Measurements from ENCODE around the gene PADI1. TPM values are rescaled to one million over a fixed set of nuclear protein-coding genes. Genes with fewer than 3 reads are reported as not detected.

The PADI1 gene
- total and polyA plus RNA-seq, 10 donors = 0.03 to 0.76 (median 0.31) TPM; not detected in 4

- peaks cover 0 to 16% (median 10%) of the 10 kb centered on the region in 8 donors for H3K9me3 ChIP-seq
- 68 to 93% (median 90%) methylated on average over 2 of the region's 2 CpGs for WGBS, 5 donors
- peaks cover 0 to 25% (median 8%) of the 10 kb centered on the region in 6 donors for H3K4me1 ChIP-seq
- no peak overlapping the region for H3K27ac ChIP-seq
- H3K27me3 ChIP-seq (replicated peaks in 1 of 7) = no peaks in the 10 kb centered on the region
- H3K36me3 ChIP-seq = no peaks in the 10 kb centered on the region
- no peak for DNase-seq
- no peak for TF ChIP-seq POLR2AphosphoS5 (IDR thresholded peaks at IDR 0.05)
- no peak for TF ChIP-seq POLR2A (IDR thresholded peaks at IDR 0.05)
- no peak for TF ChIP-seq CTCF (IDR thresholded peaks at IDR 0.05 in 8 of 11, conservative IDR thresholded peaks at IDR 0.05 in 3 of 11)
- intact Hi-C loops (cut with DNase I; ENCODE audit: low total_unique reads) = no loop called here
- H3K4me3 ChIP-seq = no peak overlapping the region
These were observed 15.3 kb upstream of the PADI1 start for GRCh38 chr1:17189632-17189990.

- H3K36me3 ChIP-seq = no peaks in the 10 kb centered on the region
- peaks cover 0 to 16% (median 10%) of the 10 kb centered on the region in 8 donors for H3K9me3 ChIP-seq
- H3K4me1 ChIP-seq = peaks cover 0 to 18% (median 6%) of the 10 kb centered on the region in 6 donors
- no peaks in the 10 kb centered on the region for H3K27me3 ChIP-seq (replicated peaks in 1 of 7)
- no peak for DNase-seq
- no peak for TF ChIP-seq CTCF (IDR thresholded peaks at IDR 0.05 in 8 of 11, conservative IDR thresholded peaks at IDR 0.05 in 3 of 11)
- peak in 1 of 3 donors; percentile 9 for TF ChIP-seq POLR2AphosphoS5 (IDR thresholded peaks at IDR 0.05)
- no peak for TF ChIP-seq POLR2A (IDR thresholded peaks at IDR 0.05)
- 87 to 94% (median 90%) methylated on average over 12 to 15 of the region's 15 CpGs for WGBS, 5 donors
- intact Hi-C loops (cut with DNase I; ENCODE audit: low total_unique reads) = no loop called here
- H3K27ac ChIP-seq = peak overlapping the region in 1 of 8 donors; percentile 46
- H3K4me3 ChIP-seq = no peak overlapping the region
These were observed 14.6 kb upstream of the PADI1 start for GRCh38 chr1:17190010-17190995.

GRCh38 chr1:17191990-17192242 is 13.0 kb upstream of the PADI1 start:
- H3K4me3 ChIP-seq = no peak overlapping the region
- peak overlapping the region in 2 of 8 donors; percentile 17 to 50 for H3K27ac ChIP-seq
- H3K27me3 ChIP-seq (replicated peaks in 1 of 7) = no peaks in the 10 kb centered on the region
- 59 to 73% (median 65%) methylated on average over 4 of the region's 4 CpGs for WGBS, 5 donors
- DNase-seq = no peak
- H3K4me1 ChIP-seq = peaks cover 0 to 2% (median 0%) of the 10 kb centered on the region in 6 donors
- H3K36me3 ChIP-seq = no peaks in the 10 kb centered on the region
- H3K9me3 ChIP-seq = peaks cover 0 to 16% (median 10%) of the 10 kb centered on the region in 8 donors
- intact Hi-C loops (cut with DNase I; ENCODE audit: low total_unique reads) = no loop called here
- TF ChIP-seq CTCF (IDR thresholded peaks at IDR 0.05 in 8 of 11, conservative IDR thresholded peaks at IDR 0.05 in 3 of 11) (no peak), POLR2AphosphoS5 (IDR thresholded peaks at IDR 0.05) (no peak), POLR2A (IDR thresholded peaks at IDR 0.05) (no peak)

Data from spleen (tissue), 11 donors.